GM12878 (cell line): Measurements from ENCODE around the gene PYM1. TPM values are rescaled to one million over a fixed set of nuclear protein-coding genes. Genes with fewer than 3 reads are reported as not detected.

Source experiments
- ATAC-seq: fragments of 200-7000 bp; cut with Tn5 transposase; 3 replicates; pipeline ENCODE4 v1.9.1; 2020; ENCODE audit warnings: mild to moderate bottlenecking, moderate library complexity
- BruUV-seq: library from RNA; stranded (reverse); fragments of 400-500 nt; replicated peaks from 2 replicates; lab custom pipeline; 2021; lab: Mats Ljungman, UMichigan
- CTCF ChIA-PET: fragments of 300-600 bp; sonication (Branson Sonifier 250); formaldehyde crosslinking; extraction: SDS; loops from one replicate; lab custom pipeline; 2021; ENCODE audit warnings: inconsistent platforms; lab: Yijun Ruan, JAX
- POLR2A ChIA-PET: fragments of 350-600 bp; formaldehyde crosslinking; extraction: SDS; loops from one replicate; lab custom pipeline; 2021; ENCODE audit warnings: inconsistent platforms; lab: Charles Lee
- RAD21 ChIA-PET: fragments of 300-600 bp; sonication (Branson Sonifier 250); formaldehyde crosslinking; loops from one replicate; lab custom pipeline; 2023; ENCODE audit warnings: antibody characterized with exemption; ENCODE audit not compliant: unreplicated experiment; lab: Charles Lee
- SMC1A ChIA-PET: fragments of 300-600 bp; sonication (Branson Sonifier 250); formaldehyde crosslinking; loops from one replicate; lab custom pipeline; 2023; ENCODE audit not compliant: unreplicated experiment, uncharacterized antibody; lab: Charles Lee
- DNase-seq: peaks from one replicate; pipeline ENCODE4 v3.0.0-alpha.2; 2011; ENCODE audit warnings: low read depth, low spot score
- FAIRE-seq: peaks from 3 replicates; lab custom pipeline; 2011; peaks lifted over from hg19 to GRCh38; lab: Jason Lieb, UNC
- H2AFZ ChIP-seq: 2 replicates; pipeline ENCODE4 v1.6.0; 2011; ENCODE audit warnings: low read depth, low read length, control low read depth; ENCODE audit not compliant: control insufficient read depth
- H3K27ac ChIP-seq: 2 replicates; pipeline ENCODE4 v1.5.1; 2011; ENCODE audit warnings: control low read depth; ENCODE audit not compliant: control insufficient read depth, insufficient read depth
- H3K27me3 ChIP-seq, 2 experiments: replicated peaks in 1 of 2; 2 replicates each; pipeline versions ENCODE4 v1.6.0 to v1.6.1; 2011; ENCODE audit warnings: low read length in 1 of 2; ENCODE audit not compliant: control insufficient read depth in 2 of 2, insufficient read depth in 2 of 2
- H3K36me3 ChIP-seq, 2 experiments: 2 replicates each; pipeline ENCODE4 v1.5.1; 2011; ENCODE audit warnings: low read length in 1 of 2; ENCODE audit not compliant: control insufficient read depth in 2 of 2, insufficient read depth in 2 of 2
- H3K4me1 ChIP-seq: 2 replicates; pipeline ENCODE4 v1.6.1; 2011; ENCODE audit warnings: mild to moderate bottlenecking, low read length, moderate library complexity, mixed read lengths; ENCODE audit not compliant: control insufficient read depth, insufficient read depth
- H3K4me2 ChIP-seq: 2 replicates; pipeline ENCODE4 v1.6.0; 2011; ENCODE audit warnings: control low read depth; ENCODE audit not compliant: control insufficient read depth, insufficient read depth
- H3K4me3 ChIP-seq: fragments of 200-600 bp; sonication (generic); 2 replicates; pipeline ENCODE4 v1.5.1; 2016
- H3K79me2 ChIP-seq: 2 replicates; pipeline ENCODE4 v1.6.0; 2011; ENCODE audit warnings: low read length; ENCODE audit not compliant: control insufficient read depth, insufficient read depth
- H3K9ac ChIP-seq: 2 replicates; pipeline ENCODE4 v1.8.0; 2011; ENCODE audit warnings: low read length, control low read depth, mixed read lengths; ENCODE audit not compliant: control insufficient read depth, insufficient read depth
- H3K9me3 ChIP-seq: replicated peaks from 3 replicates; pipeline ENCODE4 v1.5.1; 2011; ENCODE audit warnings: mild to moderate bottlenecking, low read length; ENCODE audit not compliant: control insufficient read depth, insufficient read depth
- H4K20me1 ChIP-seq: 2 replicates; pipeline ENCODE4 v1.6.0; 2011; ENCODE audit not compliant: control insufficient read depth, insufficient read depth
- ASH2L ChIP-seq: fragments of 300-600, 200-600 bp; sonication (generic); IDR thresholded peaks from 2 replicates; pipeline ENCODE4 v1.6.1; 2017; ENCODE audit warnings: low read depth, mild to moderate bottlenecking, borderline replicate concordance
- BRCA1 ChIP-seq: IDR thresholded peaks from 2 replicates; pipeline ENCODE4 v1.6.1; 2011; ENCODE audit warnings: low read depth, low read length, improper control_type of control experiment
- FOS ChIP-seq: IDR thresholded peaks from 3 replicates; pipeline ENCODE4 v1.6.1; 2011; ENCODE audit warnings: borderline replicate concordance; ENCODE audit not compliant: insufficient read length; ENCODE audit errors: extremely low read depth
- GATAD2B ChIP-seq: fragments of 450-650 bp; conservative IDR thresholded peaks from 2 replicates; pipeline ENCODE4 v1.6.1; 2017; ENCODE audit warnings: low read depth, mild to moderate bottlenecking, moderate library complexity
- HCFC1 ChIP-seq: fragments of 150-350 bp; IDR thresholded peaks from 2 replicates; pipeline ENCODE4 v1.6.1; 2014; ENCODE audit warnings: low read length
- JUND ChIP-seq: IDR thresholded peaks from 2 replicates; pipeline ENCODE4 v1.6.1; 2012; ENCODE audit warnings: low read depth, mild to moderate bottlenecking, low read length, improper control_type of control experiment, moderate library complexity
- LARP7 ChIP-seq: fragments of 450-650 bp; IDR thresholded peaks from 2 replicates; pipeline ENCODE4 v1.6.1; 2017; ENCODE audit warnings: mild to moderate bottlenecking
- MTA3 ChIP-seq: IDR thresholded peaks from 2 replicates; pipeline ENCODE4 v1.6.1; 2012; ENCODE audit warnings: low read length, inconsistent platforms, borderline replicate concordance
- NFXL1 ChIP-seq: fragments of 450-650 bp; IDR thresholded peaks from 2 replicates; pipeline ENCODE4 v1.6.1; 2017; ENCODE audit warnings: antibody characterized with exemption, mild to moderate bottlenecking, borderline replicate concordance
- NR2C2 ChIP-seq: IDR thresholded peaks from 2 replicates; pipeline ENCODE4 v1.6.1; 2011; ENCODE audit warnings: borderline replicate concordance, low read depth; ENCODE audit not compliant: control insufficient read depth, insufficient read length
- NRF1 ChIP-seq: conservative IDR thresholded peaks from 2 replicates; pipeline ENCODE4 v1.6.1; 2011; ENCODE audit warnings: mild to moderate bottlenecking, low read depth, low read length, improper control_type of control experiment
- PML ChIP-seq: IDR thresholded peaks from 2 replicates; pipeline ENCODE4 v1.6.1; 2012; ENCODE audit warnings: low read length, inconsistent platforms
- RB1 ChIP-seq: fragments of 450-650 bp; formaldehyde crosslinking; IDR thresholded peaks from 2 replicates; pipeline ENCODE4 v1.6.1; 2017; ENCODE audit warnings: mild to moderate bottlenecking, borderline replicate concordance
- SIN3A ChIP-seq: IDR thresholded peaks from 2 replicates; pipeline ENCODE4 v1.6.1; 2012; ENCODE audit warnings: low read depth, low read length, improper control_type of control experiment
- SMAD5 ChIP-seq: IDR thresholded peaks from 2 replicates; pipeline ENCODE4 v1.6.1; 2016; ENCODE audit warnings: antibody characterized with exemption, low read depth
- ZNF622 ChIP-seq: fragments of 450-650 bp; IDR thresholded peaks from 2 replicates; pipeline ENCODE4 v1.6.1; 2017; ENCODE audit warnings: mild to moderate bottlenecking, inconsistent platforms
- WGBS: methylation state at CpG from one replicate; pipeline ENCODE4 v1.1.6; 2016; ENCODE audit warnings: low lambda C conversion rate; ENCODE audit not compliant: insufficient replicate concordance, insufficient coverage; ENCODE audit errors: missing lambda C conversion rate; 5-methylcytosine and 5-hydroxymethylcytosine counted together
- in situ Hi-C: fragments of 300-500 bp; cut with MboI; formaldehyde crosslinking; loops from 9 replicates; pipeline ENCODE4 v1.14.3; 2018; ENCODE audit warnings: mixed read lengths
- intact Hi-C: fragments of 100-400 bp; cut with micrococcal nuclease; formaldehyde crosslinking; loops from one replicate; pipeline ENCODE4 v1.14.2; 2022; ENCODE audit not compliant: unreplicated experiment
- polyA plus RNA-seq, 11 experiments: library from polyadenylated mRNA; depleted of rRNA in 4 of 11; unstranded in 6 of 11; stranded (reverse) in 5 of 11; fragments of >200 nt; fragmentation: Nextera tagmentation in 4 of 11; fragmentation: Illumina TruSeq in 1 of 11; extraction: Ambion mirVana in 4 of 11; extraction: Trizol in 1 of 11; gene quantifications; 1 replicate in 1 of 11; 2 replicates in 10 of 11; pipeline versions ENCODE4 v1.2.1 to v1.2.3, GENCODE V29; 2011 to 2016; ENCODE audit warnings: inconsistent platforms in 2 of 11, missing spikeins in 2 of 11, low read depth in 1 of 11
- total RNA-seq, 4 experiments: library from RNA; depleted of rRNA in 3 of 4; stranded (reverse); fragments of >200 nt in 3 of 4; fragmentation: Illumina TruSeq in 1 of 4; extraction: Trizol in 1 of 4; gene quantifications; 2 replicates each; pipeline versions ENCODE4 v1.2.1 to v1.2.3, GENCODE V29; 2013 to 2021
- TF ChIP-seq, protein P1 (sequence below): IDR thresholded peaks from 2 replicates; pipeline ENCODE4 v1.6.1; 2012; ENCODE audit warnings: improper control_type of control experiment, low read depth, low read length; ENCODE audit not compliant: insufficient replicate concordance
- TF ChIP-seq, protein P2 (sequence below): IDR thresholded peaks from 2 replicates; pipeline ENCODE4 v1.6.1; 2012; ENCODE audit warnings: low read depth, low read length, improper control_type of control experiment

PYM1 gene
- total and polyA plus RNA-seq, 10 of the 15 experiments (the other 5 are each of a cell fraction or from before 2014, with no cell fraction given): 33.9 to 93.4 (median 55.8) TPM

DNA sequence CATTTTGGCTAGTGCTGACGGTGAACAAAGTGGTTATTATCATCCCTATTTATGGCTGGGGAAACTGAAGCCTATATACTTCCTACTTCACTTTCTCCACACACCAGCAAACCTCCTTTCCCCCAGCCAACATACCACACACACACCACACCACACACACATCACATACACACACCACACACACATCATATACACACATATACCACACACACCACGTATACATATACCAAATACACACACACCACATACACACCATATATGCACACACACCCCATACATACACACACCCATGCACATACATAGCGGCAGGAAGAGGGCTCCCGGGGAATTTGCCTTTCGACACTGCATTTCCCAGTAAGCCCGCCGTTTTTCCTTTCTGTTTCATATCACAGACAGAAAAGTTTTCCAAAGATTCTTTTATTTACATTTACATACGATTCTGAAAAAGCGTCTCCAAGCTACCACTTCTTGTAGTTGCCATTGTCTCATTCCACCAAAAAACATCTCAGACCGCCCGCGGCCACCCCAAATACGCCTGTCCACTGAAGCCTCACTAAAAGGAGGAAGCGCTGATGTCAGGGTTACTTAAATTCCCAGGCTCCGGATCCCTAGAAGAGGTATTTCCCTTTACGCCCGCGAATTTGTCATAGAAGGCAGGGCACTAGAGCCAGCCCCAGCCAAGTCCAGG, 45.4 kb upstream of the PYM1 start:
- TSS peak; percentile 98 for BruUV-seq
- Histone ChIP-seq H3K4me2 (peak overlapping the region; percentile 80), H3K27ac (peak overlapping the region; percentile 79), H3K4me3 (peak overlapping the region; percentile 82), H2AFZ (peak overlapping the region; percentile 88), H4K20me1 (no peaks in the 10 kb centered on the region), H3K4me1 (peaks cover 5% of the 10 kb centered on the region; the same call in 1 of the 2 replicates), H3K27me3 (no peaks in the 10 kb centered on the region), H3K9me3 (no peaks in the 10 kb centered on the region), H3K9ac (peak overlapping the region; percentile 78), H3K79me2 (peaks cover 51% of the 10 kb centered on the region), H3K36me3 (peaks cover 0 to 11% of the 10 kb centered on the region in 2 experiments)
- FAIRE-seq: no peak
- DNase-seq: no peak
- under 1% methylated on average over 18 of the region's 18 CpGs for WGBS
- ChIA-PET POLR2A (interaction anchor here (0.6 to 3.6 kb wide), 30 partner anchors 11 to 250 kb away, joined by 3 to 85 read pairs (median 8); partner anchors contain the start of genes CD63, DGKA, DNAJC14 and ESYT1), CTCF (interaction anchor here (0.9 to 3.1 kb wide), 14 partner anchors 10 to 235 kb away, joined by 3 to 55 read pairs (median 7); partner anchors contain the start of genes ORMDL2, PYM1 and SUOX), RAD21 (interaction anchor here (0.6 to 3.5 kb wide), 24 partner anchors 12 to 686 kb away, joined by 3 to 56 read pairs (median 4); partner anchors contain the start of genes CD63, DGKA, DNAJC14 and ESYT1), SMC1A (interaction anchor here (0.5 to 2.9 kb wide), 16 partner anchors 10 to 264 kb away, joined by 3 to 37 read pairs (median 4); partner anchors contain the start of genes DNAJC14, ORMDL2, SARNP and SUOX)
- in situ Hi-C loops: no loop called here
- intact Hi-C loops: loop anchor here (1.0 to 5.0 kb wide), 4 partner anchors 42 to 474 kb away; partner anchors contain the start of genes DGKA, DNAJC14, RPS26 and TIMELESS
- ATAC-seq: peak; percentile 14
- no peak for TF ChIP-seq JUND
- 0 out of 2 replicates have a peak, but pooled peaks have one; percentile 33 for TF ChIP-seq MTA3
- no peak for TF ChIP-seq ASH2L
- no peak for TF ChIP-seq RB1
- TF ChIP-seq NRF1: no peak
- no peak; the same call in 1 of the 2 replicates for TF ChIP-seq HCFC1
- TF ChIP-seq NFXL1: no peak
- TF ChIP-seq GATAD2B: no peak
- 0 out of 2 replicates have a peak, but pooled peaks have one; percentile 44 for TF ChIP-seq SMAD5
- TF ChIP-seq FOS: no peak
- no peak for TF ChIP-seq NR2C2
- no peak for TF ChIP-seq ZNF622
- TF ChIP-seq, protein P1, sequence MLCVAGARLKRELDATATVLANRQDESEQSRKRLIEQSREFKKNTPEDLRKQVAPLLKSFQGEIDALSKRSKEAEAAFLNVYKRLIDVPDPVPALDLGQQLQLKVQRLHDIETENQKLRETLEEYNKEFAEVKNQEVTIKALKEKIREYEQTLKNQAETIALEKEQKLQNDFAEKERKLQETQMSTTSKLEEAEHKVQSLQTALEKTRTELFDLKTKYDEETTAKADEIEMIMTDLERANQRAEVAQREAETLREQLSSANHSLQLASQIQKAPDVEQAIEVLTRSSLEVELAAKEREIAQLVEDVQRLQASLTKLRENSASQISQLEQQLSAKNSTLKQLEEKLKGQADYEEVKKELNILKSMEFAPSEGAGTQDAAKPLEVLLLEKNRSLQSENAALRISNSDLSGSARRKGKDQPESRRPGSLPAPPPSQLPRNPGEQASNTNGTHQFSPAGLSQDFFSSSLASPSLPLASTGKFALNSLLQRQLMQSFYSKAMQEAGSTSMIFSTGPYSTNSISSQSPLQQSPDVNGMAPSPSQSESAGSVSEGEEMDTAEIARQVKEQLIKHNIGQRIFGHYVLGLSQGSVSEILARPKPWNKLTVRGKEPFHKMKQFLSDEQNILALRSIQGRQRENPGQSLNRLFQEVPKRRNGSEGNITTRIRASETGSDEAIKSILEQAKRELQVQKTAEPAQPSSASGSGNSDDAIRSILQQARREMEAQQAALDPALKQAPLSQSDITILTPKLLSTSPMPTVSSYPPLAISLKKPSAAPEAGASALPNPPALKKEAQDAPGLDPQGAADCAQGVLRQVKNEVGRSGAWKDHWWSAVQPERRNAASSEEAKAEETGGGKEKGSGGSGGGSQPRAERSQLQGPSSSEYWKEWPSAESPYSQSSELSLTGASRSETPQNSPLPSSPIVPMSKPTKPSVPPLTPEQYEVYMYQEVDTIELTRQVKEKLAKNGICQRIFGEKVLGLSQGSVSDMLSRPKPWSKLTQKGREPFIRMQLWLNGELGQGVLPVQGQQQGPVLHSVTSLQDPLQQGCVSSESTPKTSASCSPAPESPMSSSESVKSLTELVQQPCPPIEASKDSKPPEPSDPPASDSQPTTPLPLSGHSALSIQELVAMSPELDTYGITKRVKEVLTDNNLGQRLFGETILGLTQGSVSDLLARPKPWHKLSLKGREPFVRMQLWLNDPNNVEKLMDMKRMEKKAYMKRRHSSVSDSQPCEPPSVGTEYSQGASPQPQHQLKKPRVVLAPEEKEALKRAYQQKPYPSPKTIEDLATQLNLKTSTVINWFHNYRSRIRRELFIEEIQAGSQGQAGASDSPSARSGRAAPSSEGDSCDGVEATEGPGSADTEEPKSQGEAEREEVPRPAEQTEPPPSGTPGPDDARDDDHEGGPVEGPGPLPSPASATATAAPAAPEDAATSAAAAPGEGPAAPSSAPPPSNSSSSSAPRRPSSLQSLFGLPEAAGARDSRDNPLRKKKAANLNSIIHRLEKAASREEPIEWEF: no peak
- TF ChIP-seq, protein P2, sequence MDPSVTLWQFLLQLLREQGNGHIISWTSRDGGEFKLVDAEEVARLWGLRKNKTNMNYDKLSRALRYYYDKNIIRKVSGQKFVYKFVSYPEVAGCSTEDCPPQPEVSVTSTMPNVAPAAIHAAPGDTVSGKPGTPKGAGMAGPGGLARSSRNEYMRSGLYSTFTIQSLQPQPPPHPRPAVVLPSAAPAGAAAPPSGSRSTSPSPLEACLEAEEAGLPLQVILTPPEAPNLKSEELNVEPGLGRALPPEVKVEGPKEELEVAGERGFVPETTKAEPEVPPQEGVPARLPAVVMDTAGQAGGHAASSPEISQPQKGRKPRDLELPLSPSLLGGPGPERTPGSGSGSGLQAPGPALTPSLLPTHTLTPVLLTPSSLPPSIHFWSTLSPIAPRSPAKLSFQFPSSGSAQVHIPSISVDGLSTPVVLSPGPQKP: no peak
- TF ChIP-seq PML: no peak
- no peak for TF ChIP-seq LARP7
- TF ChIP-seq SIN3A: no peak; the same call in 1 of the 2 replicates
- no peak for TF ChIP-seq BRCA1
